BJ (cell line): ENCODE results near the gene TCF12. TPM values are rescaled to one million over a fixed set of nuclear protein-coding genes. Genes with fewer than 3 reads are reported as not detected.

Experiments
- CTCF ChIA-PET: fragments of 350-600 bp; formaldehyde crosslinking; extraction: SDS; loops from one replicate; lab custom pipeline; 2021; ENCODE audit warnings: antibody characterized with exemption, inconsistent platforms; lab: Yijun Ruan, JAX
- POLR2A ChIA-PET: fragments of 300-600 bp; sonication (Branson Sonifier 250); formaldehyde crosslinking; extraction: SDS; loops from one replicate; lab custom pipeline; 2021; ENCODE audit warnings: antibody characterized with exemption; lab: Charles Lee
- DNase-seq: peaks from one replicate; pipeline ENCODE4 v3.0.0-alpha.2; 2011; ENCODE audit warnings: low read depth
- H3K27me3 ChIP-seq: 2 replicates; pipeline ENCODE4 v1.6.0; 2011; ENCODE audit warnings: low read length; ENCODE audit not compliant: control insufficient read depth, insufficient read depth
- H3K36me3 ChIP-seq: 2 replicates; pipeline ENCODE4 v1.5.1; 2011; ENCODE audit warnings: low read length; ENCODE audit not compliant: control insufficient read depth, insufficient read depth
- H3K4me3 ChIP-seq: 2 replicates; pipeline ENCODE4 v1.5.1; 2011; ENCODE audit warnings: low read depth, mild to moderate bottlenecking, control low read depth, low read length
- CTCF ChIP-seq: IDR thresholded peaks from 2 replicates; pipeline ENCODE4 v1.5.1; 2011; ENCODE audit warnings: low read depth, mild to moderate bottlenecking, control low read depth, inconsistent platforms, low read length, moderate library complexity; ENCODE audit not compliant: insufficient read depth
- polyA plus RNA-seq: library from polyadenylated mRNA; depleted of rRNA; stranded (reverse); fragments of >200 nt; gene quantifications from 2 replicates; pipeline ENCODE4 v1.2.3, GENCODE V29; 2011

TCF12 gene
- polyA plus RNA-seq, 1 experiment: 134 TPM

- Histone ChIP-seq H3K4me3 (no peak overlapping the region), H3K27me3 (no peaks in the 10 kb centered on the region), H3K36me3 (no peaks in the 10 kb centered on the region)
- POLR2A ChIA-PET: interaction anchor here (1.0 kb wide), 1 partner anchor 16 kb away, joined by 5 read pairs; no protein-coding TSS in a partner anchor
- no peak for DNase-seq
- no peak for TF ChIP-seq CTCF
- CTCF ChIA-PET: no interaction called here
These were observed 107.7 kb downstream of the TCF12 start for GRCh38 chr15:57026016-57026592.

GRCh38 chr15:57027596-57027995, 109.2 kb downstream of the TCF12 start:
- Histone ChIP-seq H3K4me3 (no peak overlapping the region), H3K27me3 (no peaks in the 10 kb centered on the region), H3K36me3 (no peaks in the 10 kb centered on the region)
- no peak for TF ChIP-seq CTCF
- ChIA-PET POLR2A (no interaction called here), CTCF (no interaction called here)
- no peak for DNase-seq

GRCh38 chr15:57028176-57028575, 109.7 kb downstream of the TCF12 start:
- ChIA-PET POLR2A (no interaction called here), CTCF (interaction anchor here (0.6 kb wide), 1 partner anchor 9 kb away, joined by 3 read pairs; no protein-coding TSS in a partner anchor)
- Histone ChIP-seq H3K27me3 (no peaks in the 10 kb centered on the region), H3K4me3 (no peak overlapping the region), H3K36me3 (no peaks in the 10 kb centered on the region)
- no peak for TF ChIP-seq CTCF
- DNase-seq: no peak

GRCh38 chr15:57030011-57030410, 111.6 kb downstream of the TCF12 start:
- Histone ChIP-seq H3K4me3 (no peak overlapping the region), H3K27me3 (no peaks in the 10 kb centered on the region), H3K36me3 (no peaks in the 10 kb centered on the region)
- ChIA-PET CTCF (no interaction called here), POLR2A (no interaction called here)
- no peak for DNase-seq
- no peak for TF ChIP-seq CTCF

- ChIA-PET CTCF (interaction anchor here (0.9 to 1.3 kb wide), 2 partner anchors 39 to 188 kb away, joined by 3 read pairs; no protein-coding TSS in a partner anchor), POLR2A (no interaction called here)
- Histone ChIP-seq H3K27me3 (no peaks in the 10 kb centered on the region), H3K4me3 (no peak overlapping the region), H3K36me3 (no peaks in the 10 kb centered on the region)
- no peak for TF ChIP-seq CTCF
- DNase-seq: no peak
These were observed 112.6 kb downstream of the TCF12 start for GRCh38 chr15:57031082-57031481.
